ENCODE measurements around the gene NHLH1.

DNA sequence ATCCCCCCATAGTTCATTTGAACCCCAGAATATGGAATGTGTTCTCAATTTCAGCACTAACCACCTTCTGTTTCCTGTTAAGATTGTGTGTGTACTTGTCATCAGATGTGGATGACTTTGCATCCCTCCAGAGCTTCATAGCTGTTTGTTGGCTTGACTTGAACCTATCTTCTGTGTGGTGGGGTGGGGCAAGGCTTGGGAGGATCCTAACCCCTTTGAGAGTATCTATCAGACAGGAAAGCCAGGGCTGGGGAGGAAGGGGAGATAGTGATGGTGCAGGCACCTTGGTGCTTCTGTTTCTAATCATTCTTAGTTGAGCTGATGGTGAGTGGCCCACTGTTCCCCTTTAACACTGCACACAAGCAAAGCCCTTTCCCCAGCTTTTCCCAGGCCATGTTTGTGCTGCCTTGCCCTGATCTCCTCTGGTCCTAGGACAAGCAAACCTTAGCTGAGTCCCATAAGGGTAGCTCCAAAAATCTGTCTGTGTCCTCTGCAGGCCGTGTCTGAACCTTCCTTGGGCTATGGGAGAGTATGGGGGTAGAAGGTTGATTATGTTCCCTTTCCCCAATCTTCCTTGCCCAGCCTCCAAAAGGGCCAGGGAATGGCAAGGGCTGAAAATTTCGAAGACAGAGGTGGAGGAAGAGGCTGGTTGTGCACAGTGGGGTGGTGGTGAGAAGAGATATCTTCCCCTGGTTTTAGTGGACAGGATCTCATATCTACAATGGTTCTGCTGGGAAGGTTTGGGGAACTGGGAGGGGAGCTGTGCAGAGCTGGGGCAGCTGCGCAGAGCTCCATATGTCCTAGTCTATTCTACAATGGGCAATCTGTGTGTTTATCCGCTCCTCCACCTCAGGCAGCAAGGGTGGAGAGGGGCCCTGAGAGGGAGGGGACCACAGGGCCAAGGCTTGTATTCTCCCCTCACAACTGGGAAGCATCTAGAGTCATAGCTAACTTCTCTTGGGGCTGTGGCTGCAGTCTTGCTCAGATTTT is 1.4 kb downstream of the NHLH1 start:
- TF ChIP-seq POLR2A (IDR thresholded peaks at IDR 0.05; ENCODE audit: extremely low read depth, insufficient read length): no peak
- TF ChIP-seq, protein P1, sequence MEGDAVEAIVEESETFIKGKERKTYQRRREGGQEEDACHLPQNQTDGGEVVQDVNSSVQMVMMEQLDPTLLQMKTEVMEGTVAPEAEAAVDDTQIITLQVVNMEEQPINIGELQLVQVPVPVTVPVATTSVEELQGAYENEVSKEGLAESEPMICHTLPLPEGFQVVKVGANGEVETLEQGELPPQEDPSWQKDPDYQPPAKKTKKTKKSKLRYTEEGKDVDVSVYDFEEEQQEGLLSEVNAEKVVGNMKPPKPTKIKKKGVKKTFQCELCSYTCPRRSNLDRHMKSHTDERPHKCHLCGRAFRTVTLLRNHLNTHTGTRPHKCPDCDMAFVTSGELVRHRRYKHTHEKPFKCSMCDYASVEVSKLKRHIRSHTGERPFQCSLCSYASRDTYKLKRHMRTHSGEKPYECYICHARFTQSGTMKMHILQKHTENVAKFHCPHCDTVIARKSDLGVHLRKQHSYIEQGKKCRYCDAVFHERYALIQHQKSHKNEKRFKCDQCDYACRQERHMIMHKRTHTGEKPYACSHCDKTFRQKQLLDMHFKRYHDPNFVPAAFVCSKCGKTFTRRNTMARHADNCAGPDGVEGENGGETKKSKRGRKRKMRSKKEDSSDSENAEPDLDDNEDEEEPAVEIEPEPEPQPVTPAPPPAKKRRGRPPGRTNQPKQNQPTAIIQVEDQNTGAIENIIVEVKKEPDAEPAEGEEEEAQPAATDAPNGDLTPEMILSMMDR (IDR thresholded peaks at IDR 0.05; ENCODE audit: low read depth, low read length): no peak
- TF ChIP-seq, protein P2, sequence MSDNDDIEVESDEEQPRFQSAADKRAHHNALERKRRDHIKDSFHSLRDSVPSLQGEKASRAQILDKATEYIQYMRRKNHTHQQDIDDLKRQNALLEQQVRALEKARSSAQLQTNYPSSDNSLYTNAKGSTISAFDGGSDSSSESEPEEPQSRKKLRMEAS (IDR thresholded peaks at IDR 0.05; ENCODE audit: low read depth, low read length): no peak
- no peak for TF ChIP-seq MYC (IDR thresholded peaks at IDR 0.05; ENCODE audit: low read depth, low read length)
